Heart right ventricle (tissue), 16 donors: ENCODE measurements around the gene PRTN3. TPM values are rescaled to one million over a fixed set of nuclear protein-coding genes. Genes with fewer than 3 reads are reported as not detected.
A peak's percentile ranks its signal among the peaks of the same experiment; 100 is the strongest.

Experiments
- ATAC-seq, 8 donors: fragments of 200-7000 bp; cut with Tn5 transposase; one replicate each; pipeline ENCODE4 v1.9.1; 2020; ENCODE audit warnings: mild to moderate bottlenecking in 8 of 8, moderate library complexity in 8 of 8, moderate number of reproducible peaks in 1 of 8
- DNase-seq, 2 donors: peaks; one replicate each; pipeline ENCODE4 v3.0.0-alpha.2; 2020
- H3K27ac ChIP-seq, 10 donors: fragments of 200-600 bp; sonication (generic) in 2 of 10; one replicate each; pipeline versions ENCODE4 v1.5.0 to v1.8.0; 2020 to 2022; ENCODE audit warnings: mild to moderate bottlenecking in 3 of 10
- H3K27me3 ChIP-seq, 7 donors: fragments of 200-600 bp; one replicate each; pipeline ENCODE4 v1.8.0; 2021 to 2022; ENCODE audit warnings: mild to moderate bottlenecking in 2 of 7
- H3K36me3 ChIP-seq, 9 donors: fragments of 200-600 bp; sonication (generic) in 1 of 9; one replicate each; pipeline versions ENCODE4 v1.5.0 to v1.8.0; 2020 to 2022; ENCODE audit warnings: mild to moderate bottlenecking in 2 of 9
- H3K4me1 ChIP-seq, 9 donors: fragments of 200-600 bp; sonication (generic) in 1 of 9; one replicate each; pipeline versions ENCODE4 v1.5.0 to v1.8.0; 2020 to 2022; ENCODE audit warnings: mild to moderate bottlenecking in 4 of 9
- H3K4me3 ChIP-seq, 10 donors: fragments of 200-600 bp; sonication (generic) in 2 of 10; one replicate each; pipeline versions ENCODE4 v1.5.0 to v1.8.0; 2020 to 2022; ENCODE audit warnings: mild to moderate bottlenecking in 7 of 10, moderate library complexity in 2 of 10
- H3K9me3 ChIP-seq, 11 donors: fragments of 200-600 bp in 10 of 11; sonication (generic) in 2 of 11; one replicate each; pipeline versions ENCODE4 v1.5.0 to v1.8.0; 2013 to 2022; ENCODE audit warnings: mild to moderate bottlenecking in 2 of 11, control low read depth in 1 of 11, moderate library complexity in 1 of 11
- CTCF ChIP-seq, 9 donors: fragments of 200-600 bp; sonication (generic) in 2 of 9; IDR thresholded peaks; one replicate each; pipeline versions ENCODE4 v1.5.0 to v1.8.0; 2021 to 2022; ENCODE audit warnings: antibody characterized with exemption in 9 of 9, mild to moderate bottlenecking in 5 of 9, moderate library complexity in 1 of 9
- WGBS, 2 donors: extraction: QIAGEN DNeasy Blood & Tissue Kit; methylation state at CpG; one replicate each; pipeline ENCODE4 v1.1.7; 2013; ENCODE audit warnings: inconsistent platforms in 1 of 2; 5-methylcytosine and 5-hydroxymethylcytosine counted together
- intact Hi-C, 10 donors: fragments of 100-400 bp; cut with DNase I; formaldehyde crosslinking; loops; one replicate each; pipeline versions ENCODE4 v1.11.1 to v1.14.2; 2022
- polyA plus RNA-seq, 2 donors: library from polyadenylated mRNA; stranded (reverse); fragments of 200-250 nt; gene quantifications; one replicate each; pipeline ENCODE4 v1.2.3, GENCODE V29; 2013
- total RNA-seq, 10 donors: library from RNA; stranded (reverse); fragmentation: NEBNext Ultra II Directional in 3 of 10; extraction: Animal tissue kit (Norgen Biotek cat#: 25700) in 3 of 10; gene quantifications; one replicate each; pipeline versions ENCODE4 v1.2.1 to v1.2.4, GENCODE V29; 2021 to 2023
- donor health status: Arrhythmogenic right ventricular cardiomyopathy.
- donor health status: ischemic (EF 13 %, LVEDD 7.1; RV severe dilation, severe dysfunction).
- donor health status: healthy with polysubstance abuse.
- donor health status: DM: no; HTN: yes; CAD: no.
- donor health status: DM: no; HTN: no; CAD: no.
- donor health status: ischemic (EF 25% LVEDD 6.9; RV normal size, moderate dysfunction).
- donor health status: ischemic (EF 25% LVEDD 5.7; RV mildly dilated, moderate dysfunction).
- donor health status: healthy.
- donor health status: DM: yes; HTN: yes; CAD: no.
- donor health status: Ischemic cardiomyopathy.
- donor health status: ischemic (EF 35%, LVEDD 5.7; RV mildly dilated, moderate dysfunction).
- donor health status: nonischemic (EF 11% LVEDD 7.7; RV severe dilation, severe dysfunction).
- donor health status: DM: yes; HTN: yes; CAD: no.
- donor health status: PGD.
- donor health status: ischemic (EF 29% LVEDD 5.4; RV normal size, mild dysfunction).
- donor health status: nonischemic (EF 23%, LVEDD 6.1; RV moderate dilation, normal function).

PRTN3 gene
- total and polyA plus RNA-seq, 12 donors = 0.12 TPM; not detected in 11

GRCh38 chr19:821231-821824, 19.5 kb upstream of the PRTN3 start:
- TF ChIP-seq CTCF (IDR thresholded peaks at IDR 0.05) = no peak
- peaks cover 0 to 19% (median 12%) of the 10 kb centered on the region in 9 donors for H3K4me1 ChIP-seq
- DNase-seq = no peak
- H3K9me3 ChIP-seq = no peaks in the 10 kb centered on the region
- peaks cover 18 to 35% (median 29%) of the 10 kb centered on the region in 7 donors for H3K27me3 ChIP-seq
- intact Hi-C loops = no loop called here
- ATAC-seq = peak in 1 of 8 donors; percentile 28
- H3K27ac ChIP-seq = no peak overlapping the region
- no peaks in the 10 kb centered on the region for H3K36me3 ChIP-seq
- H3K4me3 ChIP-seq = peak overlapping the region; percentile 14 to 51 (median 42)
- 2% methylated on average over 55 to 63 of the region's 64 CpGs for WGBS, 2 donors

- intact Hi-C loops = no loop called here
- Histone ChIP-seq H3K4me1 (peaks cover 0 to 23% (median 12%) of the 10 kb centered on the region in 9 donors), H3K27ac (no peak within 1 kb of the TSS), H3K36me3 (no peaks in the 10 kb centered on the region), H3K9me3 (no peaks in the 10 kb centered on the region), H3K4me3 (peak within 1 kb of the TSS; percentile 14 to 51 (median 42)), H3K27me3 (peaks cover 18 to 35% (median 29%) of the 10 kb centered on the region in 7 donors)
- TF ChIP-seq CTCF (IDR thresholded peaks at IDR 0.05) = no peak
- ATAC-seq = no peak
- DNase-seq = no peak
- 1% methylated on average over 48 to 85 of the region's 86 CpGs for WGBS, 2 donors
These were observed 18.8 kb upstream of the PRTN3 start, which contains the start of gene PLPPR3 for GRCh38 chr19:821825-822503. TSS of gene PLPPR3 (minus strand) at chr19:821955. CDS start at chr19:821559, 396 bp downstream.

- H3K27me3 ChIP-seq = peaks cover 18 to 39% (median 31%) of the 10 kb centered on the region in 7 donors
- DNase-seq = no peak
- intact Hi-C loops = no loop called here
These were observed 17.2 kb upstream of the PRTN3 start for GRCh38 chr19:823565-824121.

More at GRCh38 chr19:823565-824121, 17.2 kb upstream of the PRTN3 start:
- no peak overlapping the region for H3K4me3 ChIP-seq
- no peak for TF ChIP-seq CTCF (IDR thresholded peaks at IDR 0.05)
- H3K4me1 ChIP-seq = peaks cover 0 to 30% (median 12%) of the 10 kb centered on the region in 9 donors
- no peak overlapping the region for H3K27ac ChIP-seq
- no peaks in the 10 kb centered on the region for H3K36me3 ChIP-seq
- H3K9me3 ChIP-seq = no peaks in the 10 kb centered on the region
- 54 to 65% methylated on average over 10 to 12 of the region's 12 CpGs for WGBS, 2 donors
- ATAC-seq = no peak
